RCC 7860 (cell line): Measurements from ENCODE around the gene IL32.
A peak's percentile ranks its signal among the peaks of the same experiment; 100 is the strongest.

Source experiments
- DNase-seq: peaks from one replicate; pipeline ENCODE4 v3.0.0-alpha.2; 2015; ENCODE audit warnings: low spot score
- FAIRE-seq: peaks from 2 replicates; lab custom pipeline; 2012; peaks lifted over from hg19 to GRCh38; lab: Jason Lieb, UNC

Gene IL32

GRCh38 chr16:3113765-3114479 lies 48.5 kb downstream of the IL32 start:
- DNase-seq, result peak; percentile 59
- no peak for FAIRE-seq

- no peak for DNase-seq
- FAIRE-seq, result no peak
These were observed 49.6 kb downstream of the IL32 start for GRCh38 chr16:3115003-3115402.

- no peak for FAIRE-seq
- DNase-seq, result no peak
These were observed 50.1 kb downstream of the IL32 start for GRCh38 chr16:3115561-3115960.

- no peak for FAIRE-seq
- no peak for DNase-seq
These were observed 52.9 kb downstream of the IL32 start for GRCh38 chr16:3118204-3118790.

GRCh38 chr16:3118846-3119245 lies 53.4 kb downstream of the IL32 start:
- DNase-seq (no peak), FAIRE-seq (no peak)
